Neural progenitor cell (in vitro differentiated cells): ENCODE data around the gene WASL.

Experiments
- CTCF ChIP-seq: fragments of 200-600 bp; sonication (generic); IDR thresholded peaks from 2 replicates; pipeline ENCODE4 v1.5.1; 2017; ENCODE audit warnings: antibody characterized with exemption, mild to moderate bottlenecking
- EZH2 ChIP-seq: fragments of 200-600 bp; sonication (generic); IDR thresholded peaks from 2 replicates; pipeline ENCODE4 v1.6.1; 2017; ENCODE audit warnings: antibody characterized with exemption, mild to moderate bottlenecking, moderate library complexity
- EZH2phosphoT487 ChIP-seq: fragments of 200-600 bp; sonication (generic); IDR thresholded peaks from 2 replicates; pipeline ENCODE4 v1.6.1; 2017; ENCODE audit warnings: antibody characterized with exemption

- no peak for TF ChIP-seq CTCF
- no peak for TF ChIP-seq EZH2
- no peak for TF ChIP-seq EZH2phosphoT487
Observed at GRCh38 chr7:123729218-123729578, 19.6 kb downstream of the WASL start.
